Chondrocyte (in vitro differentiated cells): ENCODE results near the gene HIP1R. TPM values are rescaled to one million over a fixed set of nuclear protein-coding genes. Genes with fewer than 3 reads are reported as not detected.

Source experiments
- DNase-seq: peaks from one replicate; pipeline ENCODE4 v3.0.0; 2021; ENCODE audit warnings: mixed read lengths, low spot score
- H3K27ac Mint-ChIP-seq: one replicate; pipeline ENCODE4 v1.8.0; 2021; ENCODE audit warnings: mild to moderate bottlenecking, moderate library complexity, mixed read lengths; ENCODE audit not compliant: unreplicated experiment
- H3K27me3 Mint-ChIP-seq: 2 replicates; pipeline ENCODE4 v1.8.0; 2021; ENCODE audit warnings: low read depth, mixed read lengths
- H3K36me3 Mint-ChIP-seq: 2 replicates; pipeline ENCODE4 v1.8.0; 2021; ENCODE audit warnings: low read depth, mixed read lengths
- H3K4me1 Mint-ChIP-seq: 2 replicates; pipeline ENCODE4 v1.8.0; 2021; ENCODE audit warnings: low read depth, mild to moderate bottlenecking, mixed read lengths
- H3K4me3 Mint-ChIP-seq: one replicate; pipeline ENCODE4 v1.8.0; 2021; ENCODE audit warnings: mild to moderate bottlenecking, moderate library complexity, mixed read lengths; ENCODE audit not compliant: unreplicated experiment
- H3K9me3 Mint-ChIP-seq: 2 replicates; pipeline ENCODE4 v1.8.0; 2021; ENCODE audit warnings: low read depth, mixed read lengths
- CTCF ChIP-seq: fragments of 200-600 bp; sonication (generic); IDR thresholded peaks from 2 replicates; pipeline ENCODE4 v1.5.0; 2021; ENCODE audit warnings: antibody characterized with exemption, mild to moderate bottlenecking, moderate library complexity
- total RNA-seq: library from RNA; stranded (reverse); gene quantifications from 3 replicates; pipeline ENCODE4 v1.2.1, GENCODE V29; 2021

Gene HIP1R
- total RNA-seq, 1 donor from 2014 or later, result 13.8 TPM

GRCh38 chr12:122854554-122854953, 19.3 kb downstream of the HIP1R start:
- Mint-ChIP-seq H3K4me3 (no peak overlapping the region), H3K36me3 (peaks cover 1% of the 10 kb centered on the region), H3K27ac (no peak overlapping the region), H3K27me3 (no peaks in the 10 kb centered on the region), H3K9me3 (no peaks in the 10 kb centered on the region), H3K4me1 (peaks cover 16% of the 10 kb centered on the region)
- TF ChIP-seq CTCF, result no peak
- no peak for DNase-seq

GRCh38 chr12:122855071-122855829, 20.0 kb downstream of the HIP1R start:
- H3K4me1 Mint-ChIP-seq, result peaks cover 16% of the 10 kb centered on the region
- no peaks in the 10 kb centered on the region for H3K36me3 Mint-ChIP-seq
- DNase-seq, result no peak
- H3K27ac Mint-ChIP-seq, result no peak overlapping the region
- no peaks in the 10 kb centered on the region for H3K9me3 Mint-ChIP-seq
- no peaks in the 10 kb centered on the region for H3K27me3 Mint-ChIP-seq
- no peak for TF ChIP-seq CTCF
- no peak overlapping the region for H3K4me3 Mint-ChIP-seq

- DNase-seq, result no peak
Measured at GRCh38 chr12:122855928-122856831, 20.9 kb downstream of the HIP1R start.

GRCh38 chr12:122856999-122857671, 21.9 kb downstream of the HIP1R start:
- no peak for DNase-seq
- no peaks in the 10 kb centered on the region for H3K27me3 Mint-ChIP-seq
- H3K36me3 Mint-ChIP-seq, result no peaks in the 10 kb centered on the region
- no peak for TF ChIP-seq CTCF
- H3K9me3 Mint-ChIP-seq, result no peaks in the 10 kb centered on the region
- peaks cover 9% of the 10 kb centered on the region for H3K4me1 Mint-ChIP-seq
- no peak overlapping the region for H3K27ac Mint-ChIP-seq
- H3K4me3 Mint-ChIP-seq, result no peak overlapping the region

More at GRCh38 chr12:122855928-122856831, 20.9 kb downstream of the HIP1R start:
- no peaks in the 10 kb centered on the region for H3K27me3 Mint-ChIP-seq
- H3K27ac Mint-ChIP-seq, result no peak overlapping the region
- no peaks in the 10 kb centered on the region for H3K9me3 Mint-ChIP-seq
- H3K36me3 Mint-ChIP-seq, result no peaks in the 10 kb centered on the region
- TF ChIP-seq CTCF, result no peak
- no peak overlapping the region for H3K4me3 Mint-ChIP-seq
- H3K4me1 Mint-ChIP-seq, result peaks cover 16% of the 10 kb centered on the region

GRCh38 chr12:122858171-122858570, 22.9 kb downstream of the HIP1R start:
- Mint-ChIP-seq H3K9me3 (no peaks in the 10 kb centered on the region), H3K4me3 (no peak overlapping the region), H3K4me1 (no peaks in the 10 kb centered on the region), H3K36me3 (no peaks in the 10 kb centered on the region), H3K27me3 (no peaks in the 10 kb centered on the region), H3K27ac (no peak overlapping the region)
- peak; percentile 80 for DNase-seq
- TF ChIP-seq CTCF, result no peak
